ENCODE data around the gene LRRIQ1.
A peak's percentile ranks its signal among the peaks of the same experiment; 100 is the strongest.

Gene LRRIQ1

DNA sequence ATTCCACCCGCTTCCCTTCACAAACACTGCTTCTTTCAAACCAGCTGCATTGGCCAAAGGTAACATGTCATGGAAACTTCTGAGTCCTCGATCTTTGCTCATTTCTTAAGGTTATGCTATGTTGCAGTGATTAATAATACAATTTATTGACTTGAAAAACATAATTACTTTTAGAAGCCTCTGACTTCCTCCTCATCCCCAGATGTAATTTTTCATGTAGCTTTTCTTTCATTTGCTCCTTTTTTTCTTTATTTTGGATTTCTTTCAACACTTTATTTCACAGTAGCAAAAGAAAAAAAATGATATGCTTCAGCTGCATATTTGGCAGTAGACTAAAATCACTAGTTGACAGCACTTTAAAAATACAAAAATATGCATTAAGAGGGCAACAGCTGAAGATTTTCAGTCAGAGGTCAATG lies 116.2 kb downstream of the LRRIQ1 start:
- no peaks in the 10 kb centered on the region for H3K27me3 ChIP-seq (ENCODE audit: insufficient read depth, insufficient read length)
- H3K36me3 ChIP-seq (ENCODE audit: insufficient read depth, insufficient read length, low read length): no peaks in the 10 kb centered on the region
- TF ChIP-seq ZNF274 (IDR thresholded peaks at IDR 0.05; ENCODE audit: low read depth, low read length) (no peak), SUZ12 (IDR thresholded peaks at IDR 0.05; ENCODE audit: extremely low read depth, insufficient read depth, insufficient read length) (no peak), YY1 (IDR thresholded peaks at IDR 0.05; ENCODE audit: insufficient read depth, insufficient read length) (no peak)
- H3K4me1 ChIP-seq (ENCODE audit: insufficient read depth, insufficient read length): no peaks in the 10 kb centered on the region
- H3K4me3 ChIP-seq (ENCODE audit: insufficient read length, low read depth): no peak overlapping the region
- no peaks in the 10 kb centered on the region for H3K9me3 ChIP-seq (ENCODE audit: insufficient read depth, low read length)
- H3K9ac ChIP-seq (ENCODE audit: insufficient read length, low read depth): no peak overlapping the region
- DNase-seq (ENCODE audit: low read depth, low spot score): no peak

DNA sequence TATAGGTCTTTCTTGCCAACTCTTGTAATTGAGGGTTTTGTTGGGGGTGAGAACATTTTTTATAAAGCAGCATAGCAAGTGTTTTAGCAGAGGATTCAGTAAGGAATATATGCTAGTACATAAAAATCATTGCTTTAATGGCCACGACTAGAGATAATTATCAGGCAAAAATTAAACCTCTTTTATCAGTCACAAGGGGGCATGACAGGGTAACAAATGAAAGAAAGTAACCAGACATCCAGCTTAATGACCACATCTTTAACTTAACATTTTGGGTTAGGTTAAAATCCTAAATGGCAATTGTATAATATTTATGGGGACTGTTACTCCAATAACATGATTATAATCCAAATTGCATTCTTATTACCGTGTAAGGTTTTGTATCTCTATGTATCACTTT lies 119.6 kb downstream of the LRRIQ1 start:
- Histone ChIP-seq H3K4me1 (ENCODE audit: insufficient read depth, insufficient read length) (no peaks in the 10 kb centered on the region), H3K36me3 (ENCODE audit: insufficient read depth, insufficient read length, low read length) (no peaks in the 10 kb centered on the region), H3K9ac (ENCODE audit: insufficient read length, low read depth) (no peak overlapping the region), H3K4me3 (ENCODE audit: insufficient read length, low read depth) (no peak overlapping the region), H3K9me3 (ENCODE audit: insufficient read depth, low read length) (no peaks in the 10 kb centered on the region), H3K27me3 (ENCODE audit: insufficient read depth, insufficient read length) (no peaks in the 10 kb centered on the region)
- DNase-seq (ENCODE audit: low read depth, low spot score): peak; percentile 18
- TF ChIP-seq YY1 (IDR thresholded peaks at IDR 0.05; ENCODE audit: insufficient read depth, insufficient read length): no peak
- no peak for TF ChIP-seq ZNF274 (IDR thresholded peaks at IDR 0.05; ENCODE audit: low read depth, low read length)
- TF ChIP-seq SUZ12 (IDR thresholded peaks at IDR 0.05; ENCODE audit: extremely low read depth, insufficient read depth, insufficient read length): no peak

- no peak for DNase-seq (ENCODE audit: low read depth, low spot score)
- H3K36me3 ChIP-seq (ENCODE audit: insufficient read depth, insufficient read length, low read length): no peaks in the 10 kb centered on the region
- H3K9me3 ChIP-seq (ENCODE audit: insufficient read depth, low read length): no peaks in the 10 kb centered on the region
- no peak overlapping the region for H3K9ac ChIP-seq (ENCODE audit: insufficient read length, low read depth)
- H3K27me3 ChIP-seq (ENCODE audit: insufficient read depth, insufficient read length): no peaks in the 10 kb centered on the region
- H3K4me1 ChIP-seq (ENCODE audit: insufficient read depth, insufficient read length): no peaks in the 10 kb centered on the region
- no peak overlapping the region for H3K4me3 ChIP-seq (ENCODE audit: insufficient read length, low read depth)
- TF ChIP-seq SUZ12 (IDR thresholded peaks at IDR 0.05; ENCODE audit: extremely low read depth, insufficient read depth, insufficient read length) (no peak), ZNF274 (IDR thresholded peaks at IDR 0.05; ENCODE audit: low read depth, low read length) (no peak), YY1 (IDR thresholded peaks at IDR 0.05; ENCODE audit: insufficient read depth, insufficient read length) (no peak)
These were observed 120.4 kb downstream of the LRRIQ1 start for GRCh38 chr12:85156569-85156968.

GRCh38 chr12:85157035-85157603 lies 121.0 kb downstream of the LRRIQ1 start:
- Histone ChIP-seq H3K4me1 (ENCODE audit: insufficient read depth, insufficient read length) (no peaks in the 10 kb centered on the region), H3K9ac (ENCODE audit: insufficient read length, low read depth) (no peak overlapping the region), H3K9me3 (ENCODE audit: insufficient read depth, low read length) (no peaks in the 10 kb centered on the region), H3K4me3 (ENCODE audit: insufficient read length, low read depth) (no peak overlapping the region), H3K36me3 (ENCODE audit: insufficient read depth, insufficient read length, low read length) (no peaks in the 10 kb centered on the region), H3K27me3 (ENCODE audit: insufficient read depth, insufficient read length) (no peaks in the 10 kb centered on the region)
- TF ChIP-seq SUZ12 (IDR thresholded peaks at IDR 0.05; ENCODE audit: extremely low read depth, insufficient read depth, insufficient read length): no peak
- TF ChIP-seq YY1 (IDR thresholded peaks at IDR 0.05; ENCODE audit: insufficient read depth, insufficient read length): no peak
- TF ChIP-seq ZNF274 (IDR thresholded peaks at IDR 0.05; ENCODE audit: low read depth, low read length): no peak
- DNase-seq (ENCODE audit: low read depth, low spot score): no peak

GRCh38 chr12:85163752-85164321 lies 127.7 kb downstream of the LRRIQ1 start:
- no peak for DNase-seq (ENCODE audit: low read depth, low spot score)
- Histone ChIP-seq H3K27me3 (ENCODE audit: insufficient read depth, insufficient read length) (no peaks in the 10 kb centered on the region), H3K9me3 (ENCODE audit: insufficient read depth, low read length) (no peaks in the 10 kb centered on the region), H3K9ac (ENCODE audit: insufficient read length, low read depth) (no peak overlapping the region), H3K36me3 (ENCODE audit: insufficient read depth, insufficient read length, low read length) (no peaks in the 10 kb centered on the region), H3K4me1 (ENCODE audit: insufficient read depth, insufficient read length) (no peaks in the 10 kb centered on the region), H3K4me3 (ENCODE audit: insufficient read length, low read depth) (no peak overlapping the region)
- TF ChIP-seq ZNF274 (IDR thresholded peaks at IDR 0.05; ENCODE audit: low read depth, low read length) (no peak), YY1 (IDR thresholded peaks at IDR 0.05; ENCODE audit: insufficient read depth, insufficient read length) (no peak), SUZ12 (IDR thresholded peaks at IDR 0.05; ENCODE audit: extremely low read depth, insufficient read depth, insufficient read length) (no peak)

DNA sequence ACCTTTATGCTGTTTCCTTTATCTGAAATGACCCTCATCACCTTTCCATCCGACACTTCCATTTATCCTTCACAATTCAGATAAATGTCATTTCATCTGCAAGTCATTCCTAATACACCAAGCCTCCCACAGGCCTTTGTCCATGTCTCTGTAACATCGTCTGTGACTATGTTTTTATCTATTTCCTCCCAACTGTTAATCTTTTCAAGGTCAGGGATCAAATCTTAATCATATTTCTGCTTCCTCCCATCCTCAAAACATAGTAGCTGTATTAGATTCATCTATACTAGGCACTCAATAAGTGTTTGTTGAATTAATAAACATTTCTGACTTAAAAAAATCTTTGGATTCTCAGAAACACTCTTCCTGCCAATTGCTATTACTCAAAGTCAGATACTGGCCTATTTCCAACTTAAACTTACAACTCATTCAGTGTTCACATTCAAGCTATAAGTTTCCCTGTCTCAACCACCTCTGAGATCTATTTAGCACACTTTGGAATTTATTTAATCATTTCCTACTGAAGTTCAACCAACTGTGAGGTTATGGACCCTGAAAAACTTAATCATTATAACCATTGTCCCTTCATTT lies 143.6 kb downstream of the LRRIQ1 start:
- Histone ChIP-seq H3K4me1 (ENCODE audit: insufficient read depth, insufficient read length) (no peaks in the 10 kb centered on the region), H3K4me3 (ENCODE audit: insufficient read length, low read depth) (no peak overlapping the region), H3K9me3 (ENCODE audit: insufficient read depth, low read length) (no peaks in the 10 kb centered on the region), H3K9ac (ENCODE audit: insufficient read length, low read depth) (no peak overlapping the region), H3K36me3 (ENCODE audit: insufficient read depth, insufficient read length, low read length) (no peaks in the 10 kb centered on the region), H3K27me3 (ENCODE audit: insufficient read depth, insufficient read length) (no peaks in the 10 kb centered on the region)
- no peak for DNase-seq (ENCODE audit: low read depth, low spot score)
- TF ChIP-seq YY1 (IDR thresholded peaks at IDR 0.05; ENCODE audit: insufficient read depth, insufficient read length): no peak
- no peak for TF ChIP-seq SUZ12 (IDR thresholded peaks at IDR 0.05; ENCODE audit: extremely low read depth, insufficient read depth, insufficient read length)

DNA sequence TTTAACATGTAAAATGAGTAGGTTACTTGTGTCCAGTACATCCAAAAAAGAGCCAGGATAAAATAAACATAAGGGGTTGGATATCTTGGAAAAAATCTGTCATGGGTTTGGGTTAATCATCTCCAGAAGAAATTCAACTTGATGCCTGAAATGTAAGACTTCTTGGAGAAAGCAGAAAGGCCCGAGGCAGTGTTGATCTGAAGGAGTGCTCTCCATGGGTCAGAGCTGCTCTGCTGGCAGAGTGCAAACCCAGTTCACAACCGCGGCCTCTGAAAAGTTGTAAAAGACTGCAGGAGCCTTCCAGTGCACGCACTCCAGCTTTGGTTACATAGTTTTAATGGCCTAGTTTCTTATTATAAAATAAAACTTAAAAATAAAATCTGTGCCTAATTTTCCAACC lies 146.5 kb downstream of the LRRIQ1 start:
- no peaks in the 10 kb centered on the region for H3K36me3 ChIP-seq (ENCODE audit: insufficient read depth, insufficient read length, low read length)
- no peak overlapping the region for H3K4me3 ChIP-seq (ENCODE audit: insufficient read length, low read depth)
- H3K9ac ChIP-seq (ENCODE audit: insufficient read length, low read depth): no peak overlapping the region
- TF ChIP-seq SUZ12 (IDR thresholded peaks at IDR 0.05; ENCODE audit: extremely low read depth, insufficient read depth, insufficient read length) (no peak), YY1 (IDR thresholded peaks at IDR 0.05; ENCODE audit: insufficient read depth, insufficient read length) (no peak), ZNF274 (IDR thresholded peaks at IDR 0.05; ENCODE audit: low read depth, low read length) (no peak)
- H3K9me3 ChIP-seq (ENCODE audit: insufficient read depth, low read length): no peaks in the 10 kb centered on the region
- H3K27me3 ChIP-seq (ENCODE audit: insufficient read depth, insufficient read length): no peaks in the 10 kb centered on the region
- H3K4me1 ChIP-seq (ENCODE audit: insufficient read depth, insufficient read length): no peaks in the 10 kb centered on the region
- no peak for DNase-seq (ENCODE audit: low read depth, low spot score)

Measured in NT2/D1 (cell line).